ENCODE data around the gene SLC66A1.
"Not testable (repeated sequence)": the region's sequence is repeated elsewhere in the genome, so short reads cannot be mapped to it uniquely, and the experiment has no call there.

The SLC66A1 gene

DNA sequence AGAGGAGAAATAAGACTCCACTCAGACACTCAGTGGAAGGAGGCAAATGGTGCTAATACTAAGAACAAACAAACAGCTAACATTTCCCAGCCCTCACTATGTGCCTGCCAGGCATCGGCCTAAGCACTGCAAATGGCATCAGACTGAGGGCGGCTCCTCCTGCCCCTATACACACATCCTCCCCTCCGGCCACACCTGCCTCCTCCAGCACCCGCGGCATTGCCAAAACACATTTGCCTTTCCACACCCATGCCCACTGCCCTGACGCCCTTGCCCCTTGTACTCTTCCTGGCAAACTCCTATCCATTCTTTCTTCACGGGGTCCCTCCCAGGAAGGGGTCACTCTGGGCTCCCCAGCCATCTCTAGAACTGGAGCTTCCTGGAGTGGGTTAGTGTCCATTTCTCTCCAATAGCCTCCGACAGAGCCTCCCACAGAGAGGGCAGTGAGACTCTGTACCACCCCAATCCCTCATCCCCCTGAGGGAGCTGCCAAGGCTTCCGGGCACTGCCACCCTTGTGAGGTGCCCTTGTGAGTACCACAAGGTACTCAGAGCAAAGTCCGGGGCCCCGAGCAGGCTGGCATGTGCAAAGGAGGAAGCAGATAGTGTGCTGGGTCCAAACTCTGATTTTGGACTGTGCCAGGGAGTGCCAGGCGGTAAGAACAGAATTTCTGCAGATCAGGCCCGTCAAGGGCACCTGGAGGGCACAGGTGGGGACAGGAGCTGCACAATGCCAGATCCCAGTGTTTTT lies 24.5 kb upstream of the SLC66A1 start:
- no peaks in the 10 kb centered on the region for H3K4me1 ChIP-seq (ENCODE audit: insufficient read depth, low read length, poor library complexity, severe bottlenecking)
- no peak overlapping the region for H3K4me2 ChIP-seq (ENCODE audit: low read depth, low read length, poor library complexity, severe bottlenecking)

DNA sequence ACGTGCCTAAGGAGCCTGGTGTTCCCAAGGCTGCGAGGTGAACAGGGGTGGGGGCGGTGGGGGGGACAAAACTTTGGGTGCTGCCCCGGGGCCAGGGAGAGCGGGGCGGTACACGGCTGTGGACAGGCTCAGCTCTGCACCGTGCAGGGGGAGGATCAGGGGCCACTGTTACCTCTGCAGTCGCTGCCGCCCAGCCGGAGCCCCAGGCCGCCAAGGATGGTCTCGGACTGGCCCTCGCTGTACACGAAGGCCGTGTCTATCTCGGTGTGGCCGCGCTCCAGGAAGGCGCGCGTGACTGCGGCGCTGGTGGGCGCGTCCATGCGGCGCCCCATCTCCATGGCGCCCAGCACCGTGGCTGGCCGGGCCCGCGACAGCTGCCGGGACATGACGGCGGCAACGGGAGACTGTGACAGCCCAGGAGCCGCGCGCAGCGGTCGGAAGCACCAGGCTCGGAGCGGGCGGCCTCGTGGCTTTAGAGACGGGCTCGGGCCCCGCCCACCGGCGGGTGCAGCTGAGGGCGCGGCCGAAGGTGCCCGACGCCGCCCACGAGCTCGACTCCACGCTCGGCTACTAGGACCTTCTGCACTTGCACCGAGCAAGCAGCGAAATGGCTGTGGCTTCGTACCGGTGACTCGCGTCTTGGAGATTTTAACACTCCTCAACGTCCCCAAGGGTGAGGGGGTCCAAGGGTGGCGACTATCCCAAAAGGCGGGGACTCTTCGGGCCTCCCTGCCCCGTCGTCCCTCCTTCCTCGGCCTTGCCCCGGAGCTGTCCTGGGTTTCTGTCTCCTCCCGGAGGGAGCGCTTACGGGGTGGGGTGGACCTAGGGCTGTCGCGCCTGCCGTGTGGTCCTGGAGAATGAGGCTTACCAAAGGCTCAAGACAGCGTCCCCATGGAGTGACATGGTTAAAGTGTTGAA lies 23.5 kb upstream of the SLC66A1 start, which contains the start of gene AKR7A3:
TSS of gene AKR7A3 (minus strand) at position 447 of the 918 bp plus-strand sequence. CDS start at position 386, 61 bp downstream.
- not testable (repeated sequence) for H3K9me3 ChIP-seq (ENCODE audit: insufficient read depth, low read depth, low read length); H3K79me2 ChIP-seq (ENCODE audit: insufficient read depth, low read length); H3K9me2 ChIP-seq (replicated peaks; ENCODE audit: low read depth, low read length); H3K9ac ChIP-seq (ENCODE audit: low read depth, low read length, poor library complexity, severe bottlenecking); H3K27me3 ChIP-seq (ENCODE audit: insufficient read depth, low read length, poor library complexity, severe bottlenecking); H3K4me2 ChIP-seq (ENCODE audit: low read depth, low read length, poor library complexity, severe bottlenecking); H3K36me3 ChIP-seq (ENCODE audit: insufficient read depth, low read length); H3K4me1 ChIP-seq (ENCODE audit: insufficient read depth, low read length, poor library complexity, severe bottlenecking); H3K4me3 ChIP-seq (ENCODE audit: low read length, poor library complexity, severe bottlenecking); H3F3A ChIP-seq (ENCODE audit: low read depth); H2AFZ ChIP-seq (ENCODE audit: low read length); H4K20me1 ChIP-seq (ENCODE audit: insufficient read depth, low read length, poor library complexity, severe bottlenecking)

More for the DNA sequence above, 24.5 kb upstream of the SLC66A1 start:
- no peaks in the 10 kb centered on the region for H4K20me1 ChIP-seq (ENCODE audit: insufficient read depth, low read length, poor library complexity, severe bottlenecking)
- no peaks in the 10 kb centered on the region for H3K9me2 ChIP-seq (replicated peaks; ENCODE audit: low read depth, low read length)
- H3K9ac ChIP-seq (ENCODE audit: low read depth, low read length, poor library complexity, severe bottlenecking) = no peak overlapping the region
- no peak overlapping the region for H2AFZ ChIP-seq (ENCODE audit: low read length)
- no peaks in the 10 kb centered on the region for H3F3A ChIP-seq (ENCODE audit: low read depth)
- no peaks in the 10 kb centered on the region for H3K9me3 ChIP-seq (ENCODE audit: insufficient read depth, low read depth, low read length)
- H3K27me3 ChIP-seq (ENCODE audit: insufficient read depth, low read length, poor library complexity, severe bottlenecking) = no peaks in the 10 kb centered on the region
- TF ChIP-seq EZH2phosphoT487 (IDR thresholded peaks at IDR 0.05; ENCODE audit: borderline replicate concordance) (no peak), CTCF (conservative IDR thresholded peaks at IDR 0.05; ENCODE audit: low read length) (no peak)
- no peaks in the 10 kb centered on the region for H3K79me2 ChIP-seq (ENCODE audit: insufficient read depth, low read length)
- no peak overlapping the region for H3K4me3 ChIP-seq (ENCODE audit: low read length, poor library complexity, severe bottlenecking)
- no peaks in the 10 kb centered on the region for H3K36me3 ChIP-seq (ENCODE audit: insufficient read depth, low read length)

DNA sequence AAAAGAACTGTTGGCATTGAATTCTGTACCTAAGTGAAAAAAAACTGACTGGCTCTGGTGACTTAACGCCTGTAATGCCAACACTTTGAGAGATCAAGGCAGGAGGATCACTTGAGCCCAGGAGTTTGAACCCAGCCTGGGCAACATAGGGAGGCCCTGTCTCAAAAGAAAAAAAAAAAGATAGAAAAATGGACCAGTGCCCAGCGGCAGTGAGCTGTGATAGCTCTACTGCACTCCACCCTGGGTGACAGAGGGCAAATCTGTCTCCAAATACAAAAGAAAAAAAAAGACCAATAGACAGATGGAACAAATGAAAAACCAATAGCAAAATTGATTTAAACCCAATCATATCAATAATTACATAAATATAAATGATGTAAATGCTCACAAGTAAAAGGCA lies 22.9 kb upstream of the SLC66A1 start:
- H3K4me2 ChIP-seq (ENCODE audit: low read depth, low read length, poor library complexity, severe bottlenecking) = no peak overlapping the region
- H3K4me1 ChIP-seq (ENCODE audit: insufficient read depth, low read length, poor library complexity, severe bottlenecking) = no peaks in the 10 kb centered on the region
- no peaks in the 10 kb centered on the region for H3K36me3 ChIP-seq (ENCODE audit: insufficient read depth, low read length)
- no peaks in the 10 kb centered on the region for H3F3A ChIP-seq (ENCODE audit: low read depth)
- no peak overlapping the region for H2AFZ ChIP-seq (ENCODE audit: low read length)
- no peaks in the 10 kb centered on the region for H4K20me1 ChIP-seq (ENCODE audit: insufficient read depth, low read length, poor library complexity, severe bottlenecking)
- no peaks in the 10 kb centered on the region for H3K9me2 ChIP-seq (replicated peaks; ENCODE audit: low read depth, low read length)
- no peak overlapping the region for H3K9ac ChIP-seq (ENCODE audit: low read depth, low read length, poor library complexity, severe bottlenecking)
- peaks cover under 1% of the 10 kb centered on the region; the same call in 1 of the 2 replicates for H3K9me3 ChIP-seq (ENCODE audit: insufficient read depth, low read depth, low read length)
- H3K4me3 ChIP-seq (ENCODE audit: low read length, poor library complexity, severe bottlenecking) = no peak overlapping the region
- H3K27me3 ChIP-seq (ENCODE audit: insufficient read depth, low read length, poor library complexity, severe bottlenecking) = no peaks in the 10 kb centered on the region
- no peaks in the 10 kb centered on the region for H3K79me2 ChIP-seq (ENCODE audit: insufficient read depth, low read length)
- TF ChIP-seq CTCF (conservative IDR thresholded peaks at IDR 0.05; ENCODE audit: low read length) (no peak), EZH2phosphoT487 (IDR thresholded peaks at IDR 0.05; ENCODE audit: borderline replicate concordance) (no peak)

All from Loucy (cell line).